ENCODE measurements around the gene TMEM63C.

The TMEM63C gene

DNA sequence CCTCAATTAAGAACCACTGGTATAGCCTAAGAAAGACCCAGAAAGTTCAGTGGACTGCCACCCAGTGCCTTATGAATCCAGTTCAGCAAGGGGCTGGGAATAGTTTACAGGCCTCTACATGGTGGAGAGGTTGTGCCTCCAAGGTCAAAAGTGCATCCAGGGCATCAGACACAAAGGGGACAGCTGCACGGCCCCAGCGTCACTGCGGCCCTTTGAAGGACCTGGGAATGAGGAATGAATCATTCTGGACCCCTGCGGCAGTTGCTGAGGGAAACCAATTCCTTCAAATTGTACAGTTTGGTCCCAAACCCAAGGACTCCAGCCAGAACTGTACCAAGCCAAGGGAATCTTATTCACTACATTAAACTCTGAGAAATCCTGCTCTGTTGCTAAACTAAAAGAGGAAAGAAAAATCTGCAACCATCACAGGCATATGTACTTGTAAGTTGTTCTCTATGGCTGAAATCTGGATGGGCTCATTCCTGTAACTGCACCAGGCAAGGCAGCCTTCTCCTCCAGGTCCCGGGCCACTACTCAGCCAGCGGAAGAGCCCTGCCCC, 100.3 kb downstream of the TMEM63C start:
- no peak for DNase-seq

DNA sequence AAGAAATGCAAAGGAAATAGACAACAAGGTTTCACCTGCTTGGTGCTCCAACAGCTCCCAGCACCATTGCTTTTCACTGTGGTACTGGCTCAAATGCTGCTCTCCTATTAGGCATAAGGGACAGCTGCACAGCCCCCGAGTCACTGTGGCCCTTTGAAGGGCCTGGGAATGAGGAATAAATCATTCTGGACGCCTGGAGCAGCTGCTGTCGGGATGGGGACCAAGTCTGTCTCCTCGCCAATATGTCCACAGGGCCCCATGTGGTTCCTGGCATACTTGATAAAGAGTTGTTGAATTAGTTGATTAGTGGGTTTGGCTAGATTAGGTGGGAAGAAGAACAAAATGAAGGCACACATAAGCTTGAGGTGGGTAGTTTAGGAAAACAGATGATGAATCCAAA, 102.5 kb downstream of the TMEM63C start:
- DNase-seq, result no peak

DNA sequence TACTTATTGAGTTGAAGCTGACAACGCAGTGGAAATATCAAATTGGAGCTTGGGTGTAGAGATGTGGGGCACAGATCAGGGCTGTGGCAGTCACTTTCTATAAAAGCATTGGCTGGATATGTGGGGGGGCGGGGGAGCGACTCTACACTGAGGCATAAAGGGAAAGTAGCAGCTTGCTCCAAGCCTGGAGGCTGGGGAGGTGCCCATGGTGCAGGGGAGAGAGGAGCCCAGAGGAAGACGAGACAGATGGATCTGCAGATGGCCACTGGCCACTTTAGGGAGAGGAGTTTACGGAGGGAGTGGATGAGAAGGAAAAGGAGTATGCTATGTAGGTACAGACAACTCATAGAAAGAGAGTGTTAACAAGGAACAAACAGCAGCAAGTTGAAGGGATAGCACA, 102.9 kb downstream of the TMEM63C start:
- DNase-seq, result no peak

DNA sequence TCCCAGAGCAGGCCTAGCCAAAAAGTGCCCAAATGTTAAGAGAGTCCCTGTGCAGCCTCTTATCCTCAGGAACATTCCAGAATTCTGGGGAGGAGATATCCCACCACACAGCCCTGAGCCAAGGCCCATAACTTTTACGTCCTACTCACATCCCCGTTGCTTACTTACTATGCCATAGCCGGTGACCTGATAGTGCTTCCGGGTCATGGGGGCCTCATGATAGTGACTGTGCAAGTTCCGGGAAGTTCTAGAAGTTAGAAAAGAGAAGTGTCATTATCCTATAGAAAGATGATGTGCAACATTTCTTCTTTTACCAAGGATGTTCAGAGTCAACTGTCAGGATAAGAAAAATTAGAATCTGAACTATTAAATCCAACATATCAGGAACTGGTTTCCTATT, 105.0 kb downstream of the TMEM63C start:
- no peak for DNase-seq

DNA sequence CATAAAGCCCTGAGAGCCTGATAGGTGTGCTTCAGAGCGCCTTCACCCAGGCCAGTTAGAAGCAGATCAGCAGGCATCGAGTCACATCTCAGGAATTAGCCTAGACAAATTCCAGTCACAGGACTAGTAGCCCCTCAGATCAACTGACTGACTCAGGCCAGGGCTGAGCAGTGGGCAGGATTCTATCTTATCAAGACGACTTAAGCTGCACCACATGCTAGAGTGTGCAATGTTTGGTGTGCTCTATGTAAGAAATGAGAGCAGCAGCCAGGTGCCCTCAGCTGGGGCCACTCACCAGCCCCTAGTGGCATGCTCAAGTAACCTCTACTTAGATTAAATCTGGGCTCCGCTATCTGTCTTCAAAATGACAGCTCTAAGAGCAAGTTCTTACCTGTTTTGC, 109.1 kb downstream of the TMEM63C start:
- DNase-seq, result no peak

DNA sequence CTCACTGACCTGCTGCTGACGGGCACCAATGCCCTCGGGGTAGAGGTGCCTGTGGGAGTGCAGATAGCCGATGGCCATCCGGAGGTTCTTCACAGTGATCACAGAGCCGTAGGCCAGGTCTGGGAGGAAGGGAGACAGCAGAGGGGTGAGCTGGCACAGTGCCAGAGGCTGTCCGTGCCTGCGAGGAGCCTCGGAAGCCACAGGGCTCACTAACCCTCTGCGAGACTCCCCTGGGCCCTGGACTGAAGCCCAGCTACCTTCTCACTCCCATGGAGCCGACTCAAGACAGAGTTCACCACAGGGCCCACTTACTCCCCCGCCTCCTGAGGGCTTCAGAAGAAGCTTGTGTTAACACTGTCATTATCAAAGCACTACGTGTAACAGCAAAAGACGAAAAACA, 114.6 kb downstream of the TMEM63C start:
- no peak for DNase-seq

DNA sequence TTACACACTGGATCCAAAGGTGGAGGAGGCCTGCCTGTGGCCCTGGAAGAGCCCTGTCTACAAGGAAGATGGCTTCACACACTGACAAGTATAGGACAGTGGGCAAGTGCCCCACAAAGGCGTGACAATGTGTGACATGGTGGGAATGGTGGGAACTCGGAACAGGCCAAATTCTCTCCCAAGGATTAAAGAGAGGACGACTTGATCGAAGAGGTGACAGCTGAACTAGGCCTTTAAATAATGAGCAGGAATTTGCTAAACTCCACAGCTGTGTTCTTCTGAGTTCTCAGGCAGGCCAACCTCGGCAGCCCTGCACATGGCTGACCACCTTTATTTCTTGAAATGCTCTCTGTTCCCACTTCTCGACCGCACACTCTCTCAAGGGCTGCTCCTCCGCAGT, 115.3 kb downstream of the TMEM63C start:
- DNase-seq, result no peak

DNA sequence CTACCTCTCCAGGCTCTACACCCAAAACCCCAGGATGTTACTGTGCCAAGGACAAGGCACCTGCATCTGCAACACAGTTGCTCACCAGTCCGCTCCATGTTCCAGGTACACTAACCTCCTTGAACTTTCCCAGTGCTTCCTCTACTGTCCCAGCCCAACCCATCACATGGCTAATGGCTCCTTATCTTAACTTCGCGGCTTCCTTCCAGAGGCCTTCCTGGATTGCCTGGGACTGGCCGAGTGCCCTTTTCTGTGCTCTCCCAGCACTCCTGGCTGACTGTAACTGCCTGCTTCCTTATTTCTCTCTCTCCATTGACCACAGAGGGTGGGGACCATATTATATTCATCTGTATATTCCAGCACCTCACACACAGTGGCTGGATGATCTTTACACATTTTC, 118.2 kb downstream of the TMEM63C start:
- no peak for DNase-seq

DNA sequence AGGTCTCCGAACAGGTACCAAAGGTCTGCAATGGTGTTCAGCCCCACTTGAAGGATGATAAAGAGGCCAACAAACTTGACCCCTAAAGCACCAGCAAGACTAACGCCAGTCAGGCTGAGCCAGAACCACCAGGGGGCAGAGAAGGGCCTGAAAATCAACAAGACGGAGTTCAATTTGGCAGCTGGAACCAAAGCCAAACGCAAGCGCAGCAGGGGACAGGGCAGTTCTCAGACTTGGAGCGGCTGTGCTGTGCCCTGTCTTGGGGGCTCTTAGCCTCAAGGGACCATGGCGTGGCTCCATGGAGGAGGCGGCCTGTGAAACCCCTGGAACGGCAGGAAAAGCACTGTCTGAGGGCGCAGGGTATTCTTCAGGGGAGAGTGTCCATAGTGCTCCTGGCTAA, 119.5 kb downstream of the TMEM63C start:
- DNase-seq, result peak; percentile 74

DNA sequence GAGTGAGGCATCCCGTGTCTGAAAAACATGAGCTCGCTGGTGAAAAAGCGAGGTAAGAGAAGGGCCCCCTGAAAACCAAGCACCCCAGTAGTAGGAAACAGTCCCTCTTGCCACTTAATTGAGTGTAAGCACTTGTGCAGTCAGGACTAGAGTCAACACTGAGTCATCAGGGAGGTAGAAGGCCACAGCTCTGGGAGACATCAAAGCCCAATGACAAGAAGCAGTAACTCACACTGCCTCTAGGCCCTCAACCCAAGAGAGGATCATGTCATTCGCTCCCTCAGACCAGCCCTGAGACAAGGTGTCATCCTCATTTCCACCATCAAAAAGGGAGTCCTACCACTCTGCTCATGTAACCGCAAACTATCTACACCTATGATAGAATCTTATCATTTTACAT, 121.3 kb downstream of the TMEM63C start:
- DNase-seq, result no peak

DNA sequence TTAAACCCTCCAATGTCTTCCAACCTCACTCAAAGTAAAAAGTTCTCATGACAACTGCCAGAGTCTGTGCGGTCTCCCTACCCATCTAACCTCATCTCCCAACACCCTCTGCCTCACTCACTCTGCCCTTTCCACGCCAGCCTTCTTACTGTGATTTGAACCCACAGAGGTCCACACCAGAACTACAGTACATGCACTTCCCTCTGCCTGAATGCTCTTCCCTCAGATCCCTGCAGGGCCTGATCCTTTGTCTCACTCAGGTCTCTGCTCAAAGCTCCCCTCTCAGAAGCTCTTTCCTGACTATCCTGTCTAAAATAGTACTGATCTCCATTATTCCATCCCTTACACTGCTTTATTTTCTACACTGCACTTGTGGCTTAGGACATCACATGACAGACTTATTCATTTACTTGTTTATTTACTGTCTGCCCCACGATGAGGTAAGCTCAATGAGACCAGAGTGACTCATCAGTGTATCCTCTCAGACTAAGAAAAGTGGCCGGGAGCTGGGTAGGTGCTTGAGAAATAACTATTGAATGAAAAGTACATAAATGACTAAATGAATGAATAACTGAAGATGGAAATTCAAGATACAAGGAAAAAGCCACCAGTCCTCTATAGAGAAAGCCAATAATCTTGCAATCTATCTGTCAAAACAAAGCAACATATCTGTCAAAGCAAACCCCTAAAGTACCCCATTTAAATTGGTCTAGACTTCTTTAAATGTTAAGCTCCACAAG, 122.0 kb downstream of the TMEM63C start:
- no peak for DNase-seq

DNA sequence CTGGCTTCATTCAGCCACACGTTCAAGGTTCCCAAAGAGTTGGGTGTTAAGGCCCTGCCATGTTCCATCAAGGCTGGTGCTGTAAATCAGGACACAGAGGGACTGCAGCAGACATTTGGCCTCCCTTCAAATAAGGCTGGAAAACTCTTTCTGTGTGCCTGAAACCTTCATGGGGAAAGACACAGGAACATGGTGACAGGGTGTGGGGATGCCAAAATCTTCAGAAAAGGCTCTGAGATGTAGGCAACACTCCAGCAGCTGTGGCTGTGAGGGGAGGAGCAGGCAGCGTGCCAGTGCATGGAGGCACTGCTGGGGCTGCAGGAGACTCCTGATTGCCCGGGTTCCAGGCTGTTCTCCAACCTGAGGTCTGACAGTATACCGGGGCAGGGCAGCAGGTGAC, 124.1 kb downstream of the TMEM63C start:
- DNase-seq, result no peak

DNA sequence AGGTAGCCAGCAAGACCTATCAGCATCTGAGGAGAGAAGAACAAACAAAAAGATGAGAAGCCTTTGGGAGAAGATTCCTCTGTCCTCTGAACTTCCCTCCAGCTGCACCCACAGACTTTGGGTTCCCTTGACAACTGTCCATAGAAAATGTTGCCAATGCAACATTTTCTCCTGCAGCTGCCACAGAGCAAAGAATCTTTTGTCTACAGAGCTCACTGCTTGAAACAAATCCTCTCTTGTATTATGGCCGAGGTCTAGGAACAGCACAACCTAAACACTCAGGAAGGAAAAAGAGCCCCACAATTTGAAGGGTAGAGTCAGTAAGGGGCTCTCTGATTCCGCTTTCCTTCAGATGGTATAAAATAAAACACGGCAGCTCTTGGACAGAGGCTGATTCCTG, 124.8 kb downstream of the TMEM63C start:
- DNase-seq, result no peak

DNA sequence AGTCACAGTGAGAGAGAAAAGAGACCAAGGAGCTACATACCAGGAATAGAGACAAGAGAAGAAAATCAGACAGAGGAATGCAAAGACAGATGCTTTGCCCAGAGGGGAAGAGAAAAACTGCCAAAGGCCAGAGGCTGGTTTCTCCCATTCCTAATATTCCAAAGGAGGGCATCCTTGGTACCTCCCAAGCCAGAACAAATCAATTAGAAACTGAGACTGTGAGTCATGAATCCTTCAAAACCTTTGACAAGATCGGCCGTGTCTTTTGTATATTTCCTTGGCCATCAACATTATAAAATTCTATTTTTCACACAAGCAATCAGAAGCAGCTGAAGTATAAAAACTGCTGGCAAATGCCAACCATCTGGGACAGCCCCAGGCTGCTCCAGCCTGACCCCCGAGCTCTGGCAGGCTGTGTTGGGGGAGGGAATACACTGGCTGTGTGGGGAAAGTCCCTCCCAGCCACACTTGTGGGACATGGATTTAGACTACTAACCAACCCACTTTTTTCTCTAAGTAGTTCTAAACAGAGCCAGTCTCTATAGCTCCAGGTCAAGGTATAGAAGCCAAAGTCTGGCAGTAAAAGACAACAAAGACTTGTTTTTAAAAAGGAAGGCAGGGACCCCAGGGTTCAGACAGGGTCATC, 125.4 kb downstream of the TMEM63C start:
- DNase-seq, result no peak
